ENCODE data around the gene KIF1B.

The KIF1B gene, protein sequence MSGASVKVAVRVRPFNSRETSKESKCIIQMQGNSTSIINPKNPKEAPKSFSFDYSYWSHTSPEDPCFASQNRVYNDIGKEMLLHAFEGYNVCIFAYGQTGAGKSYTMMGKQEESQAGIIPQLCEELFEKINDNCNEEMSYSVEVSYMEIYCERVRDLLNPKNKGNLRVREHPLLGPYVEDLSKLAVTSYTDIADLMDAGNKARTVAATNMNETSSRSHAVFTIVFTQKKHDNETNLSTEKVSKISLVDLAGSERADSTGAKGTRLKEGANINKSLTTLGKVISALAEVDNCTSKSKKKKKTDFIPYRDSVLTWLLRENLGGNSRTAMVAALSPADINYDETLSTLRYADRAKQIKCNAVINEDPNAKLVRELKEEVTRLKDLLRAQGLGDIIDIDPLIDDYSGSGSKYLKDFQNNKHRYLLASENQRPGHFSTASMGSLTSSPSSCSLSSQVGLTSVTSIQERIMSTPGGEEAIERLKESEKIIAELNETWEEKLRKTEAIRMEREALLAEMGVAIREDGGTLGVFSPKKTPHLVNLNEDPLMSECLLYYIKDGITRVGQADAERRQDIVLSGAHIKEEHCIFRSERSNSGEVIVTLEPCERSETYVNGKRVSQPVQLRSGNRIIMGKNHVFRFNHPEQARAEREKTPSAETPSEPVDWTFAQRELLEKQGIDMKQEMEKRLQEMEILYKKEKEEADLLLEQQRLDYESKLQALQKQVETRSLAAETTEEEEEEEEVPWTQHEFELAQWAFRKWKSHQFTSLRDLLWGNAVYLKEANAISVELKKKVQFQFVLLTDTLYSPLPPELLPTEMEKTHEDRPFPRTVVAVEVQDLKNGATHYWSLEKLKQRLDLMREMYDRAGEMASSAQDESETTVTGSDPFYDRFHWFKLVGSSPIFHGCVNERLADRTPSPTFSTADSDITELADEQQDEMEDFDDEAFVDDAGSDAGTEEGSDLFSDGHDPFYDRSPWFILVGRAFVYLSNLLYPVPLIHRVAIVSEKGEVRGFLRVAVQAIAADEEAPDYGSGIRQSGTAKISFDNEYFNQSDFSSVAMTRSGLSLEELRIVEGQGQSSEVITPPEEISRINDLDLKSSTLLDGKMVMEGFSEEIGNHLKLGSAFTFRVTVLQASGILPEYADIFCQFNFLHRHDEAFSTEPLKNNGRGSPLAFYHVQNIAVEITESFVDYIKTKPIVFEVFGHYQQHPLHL (N-terminal part only)

GRCh38 chr1:10209905-10210810, at the start of gene KIF1B:
Gene KIF1B, plus strand, starts transcription at chr1:10210570. Its CDS starts 21,759 bp downstream, at chr1:10232329.
- DNase-seq (ENCODE audit: low read depth, low spot score), result peak; percentile 70

- DNase-seq (ENCODE audit: low read depth, low spot score), result no peak
Observed at GRCh38 chr1:10160907-10161490, 49.4 kb upstream of the KIF1B start.

GRCh38 chr1:10161541-10162290, 48.7 kb upstream of the KIF1B start:
- DNase-seq (ENCODE audit: low read depth, low spot score), result no peak

DNA sequence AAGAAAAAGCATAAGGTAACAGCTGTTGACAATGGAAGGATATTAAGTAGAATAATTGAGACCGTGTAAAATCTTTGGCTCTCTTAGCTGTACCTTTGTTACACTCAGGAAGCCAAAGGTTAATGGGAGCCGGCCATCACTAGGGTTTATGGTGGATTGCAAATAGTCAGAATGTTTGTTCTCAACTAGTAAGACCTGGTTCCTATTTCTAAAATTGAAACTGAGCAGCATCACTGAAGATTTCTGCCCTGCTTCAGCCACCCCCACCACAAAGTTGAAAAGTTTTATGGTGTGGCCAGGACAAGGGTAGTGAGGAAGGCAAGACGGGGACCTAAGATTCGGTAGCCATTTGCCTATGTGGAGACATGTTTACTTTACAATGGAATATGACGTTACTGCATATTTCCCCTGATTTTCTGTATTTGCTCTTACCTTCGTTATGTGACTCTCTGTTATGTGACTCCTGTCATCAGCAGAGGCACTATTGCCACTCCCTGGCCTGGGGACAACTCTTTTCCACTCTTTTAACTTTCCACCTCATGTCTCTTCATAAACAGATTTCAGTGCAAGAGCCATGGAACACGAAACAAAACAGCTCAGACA, 41.4 kb upstream of the KIF1B start:
- no peak for DNase-seq (ENCODE audit: low read depth, low spot score)

DNA sequence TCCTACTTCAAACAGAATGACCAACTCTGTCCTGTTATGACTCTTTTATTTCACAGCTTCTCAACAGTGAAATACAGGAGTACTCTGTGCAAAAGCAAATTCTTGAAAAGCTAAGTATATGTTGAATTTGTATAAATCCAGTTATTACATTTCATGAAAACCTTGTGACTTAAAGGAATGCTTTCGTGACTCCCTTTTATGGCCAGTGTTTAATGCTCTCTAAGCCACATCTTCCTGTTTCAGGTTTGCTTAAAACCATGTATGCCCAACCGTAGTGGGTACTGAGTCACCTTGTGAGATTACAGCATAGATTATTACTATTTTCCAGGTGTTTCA, 40.2 kb upstream of the KIF1B start:
- DNase-seq (ENCODE audit: low read depth, low spot score), result no peak

GRCh38 chr1:10171105-10171767, 39.1 kb upstream of the KIF1B start:
- no peak for DNase-seq (ENCODE audit: low read depth, low spot score)

- DNase-seq (ENCODE audit: low read depth, low spot score), result no peak
Observed at GRCh38 chr1:10171995-10172669, 38.2 kb upstream of the KIF1B start.

GRCh38 chr1:10173582-10173981, 36.8 kb upstream of the KIF1B start:
- DNase-seq (ENCODE audit: low read depth, low spot score), result no peak

DNA sequence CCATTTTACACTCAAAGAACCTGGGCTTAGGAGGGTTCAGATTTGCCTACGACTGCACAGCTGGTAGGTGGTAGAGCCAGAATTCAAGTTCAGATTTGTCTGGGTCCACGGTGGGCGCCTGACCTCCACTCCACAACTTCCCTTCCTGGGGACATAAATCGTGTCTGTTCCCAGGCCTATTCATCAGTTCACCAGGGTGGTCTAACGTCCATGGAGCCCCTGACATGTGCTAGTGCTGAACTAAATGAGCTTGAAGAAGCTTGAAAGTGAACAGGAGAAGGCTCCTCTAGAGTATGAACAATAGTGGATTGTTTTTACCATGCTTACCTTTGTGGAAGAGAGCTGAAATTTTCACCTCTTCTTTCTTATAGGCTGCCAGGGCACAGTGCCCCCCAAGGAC, 32.5 kb upstream of the KIF1B start:
- no peak for DNase-seq (ENCODE audit: low read depth, low spot score)

- no peak for DNase-seq (ENCODE audit: low read depth, low spot score)
Observed at GRCh38 chr1:10178597-10179405, 31.6 kb upstream of the KIF1B start.

GRCh38 chr1:10179406-10180091, 30.8 kb upstream of the KIF1B start:
- DNase-seq (ENCODE audit: low read depth, low spot score), result no peak

- DNase-seq (ENCODE audit: low read depth, low spot score), result no peak
Observed at GRCh38 chr1:10181154-10181553, 29.2 kb upstream of the KIF1B start.

GRCh38 chr1:10185759-10186158, 24.6 kb upstream of the KIF1B start:
- DNase-seq (ENCODE audit: low read depth, low spot score), result no peak

DNA sequence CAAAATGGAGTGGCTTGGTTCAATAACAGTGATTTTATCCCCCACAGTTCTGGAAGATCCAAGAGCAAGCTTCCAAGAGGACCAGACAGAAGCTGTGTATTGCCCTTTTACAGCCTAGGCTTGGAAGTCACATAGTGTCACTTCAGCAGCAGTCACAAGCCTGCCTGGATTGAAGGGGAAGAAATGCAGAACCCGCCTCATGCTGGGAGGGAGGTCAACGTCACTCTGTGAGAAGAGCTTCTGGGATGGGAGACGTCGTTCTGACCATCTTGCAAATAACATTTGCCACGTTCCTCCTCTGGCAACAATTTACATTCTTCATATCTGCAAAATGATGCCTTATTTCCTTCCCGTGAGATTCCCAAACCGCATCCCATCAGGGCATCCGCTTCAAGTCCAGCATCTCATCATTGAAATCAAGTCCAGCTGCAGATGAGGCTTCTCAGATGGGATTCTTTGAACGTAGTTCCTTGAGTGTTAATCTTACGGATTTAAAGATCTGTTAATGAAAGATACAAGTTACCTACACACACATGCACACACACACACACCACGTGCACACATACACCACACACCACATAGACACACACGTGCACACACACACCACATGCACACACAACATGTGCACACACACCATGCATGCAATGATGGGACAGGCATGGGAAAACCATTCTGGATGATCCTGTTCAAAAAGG, 23.9 kb upstream of the KIF1B start:
- DNase-seq (ENCODE audit: low read depth, low spot score), result no peak

GRCh38 chr1:10187026-10187334, 23.4 kb upstream of the KIF1B start:
- no peak for DNase-seq (ENCODE audit: low read depth, low spot score)

- no peak for DNase-seq (ENCODE audit: low read depth, low spot score)
Observed at GRCh38 chr1:10188133-10188650, 22.2 kb upstream of the KIF1B start.
